ENCODE data around the gene GAREM1.
"Not testable (repeated sequence)": the region's sequence is repeated elsewhere in the genome, so short reads cannot be mapped to it uniquely, and the experiment has no call there.

GAREM1 gene

DNA sequence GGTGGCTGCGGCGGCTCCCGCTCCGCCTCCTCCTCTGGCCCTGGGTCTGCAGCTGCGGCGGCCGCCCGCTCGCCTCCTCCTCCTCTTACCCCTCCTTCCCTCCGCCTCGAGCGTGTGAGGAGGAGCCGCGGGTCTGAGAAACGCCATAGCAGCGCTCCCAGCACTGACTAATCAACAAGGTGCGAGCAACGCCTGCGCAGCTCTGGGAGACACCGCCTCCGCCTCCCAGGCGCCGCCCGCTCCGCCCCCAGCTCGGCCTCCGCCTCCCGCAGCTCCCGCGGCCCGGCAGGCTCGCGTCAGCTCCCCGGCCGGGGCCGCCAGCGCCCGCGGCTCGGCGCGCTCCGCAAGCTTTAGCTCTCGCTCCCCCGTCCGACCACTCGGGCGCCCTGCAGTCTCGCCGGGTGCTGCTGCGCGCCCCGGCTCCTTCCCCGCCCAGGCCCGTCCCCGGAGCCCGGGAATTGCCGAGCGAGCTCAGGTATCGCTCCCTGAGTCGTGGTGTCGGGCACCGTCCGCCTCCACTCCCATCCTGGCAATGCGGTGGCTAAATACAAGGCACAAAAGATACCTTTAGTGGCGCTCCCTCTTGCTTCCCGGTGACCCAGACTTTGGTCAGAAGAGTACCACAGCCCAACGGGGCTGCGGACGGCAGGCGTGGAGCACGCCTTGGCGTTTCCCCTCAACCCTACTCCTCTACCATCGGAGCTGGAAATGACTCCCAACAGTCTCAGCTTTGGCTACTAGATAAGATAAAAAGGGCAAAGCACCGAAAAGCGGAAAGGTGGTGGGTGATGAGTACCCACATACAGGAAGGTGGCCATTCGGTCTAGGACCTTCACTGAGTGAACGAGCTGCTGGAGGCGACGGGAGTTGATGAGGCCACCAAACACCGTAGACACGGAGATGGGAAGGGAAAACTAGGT is at the start of gene GAREM1:
Gene GAREM1, minus strand, starts transcription at position 169 of the 920 bp plus-strand sequence. CDS start 454 bp downstream, outside the sequence.
- DNase-seq = peak; percentile 81

DNA sequence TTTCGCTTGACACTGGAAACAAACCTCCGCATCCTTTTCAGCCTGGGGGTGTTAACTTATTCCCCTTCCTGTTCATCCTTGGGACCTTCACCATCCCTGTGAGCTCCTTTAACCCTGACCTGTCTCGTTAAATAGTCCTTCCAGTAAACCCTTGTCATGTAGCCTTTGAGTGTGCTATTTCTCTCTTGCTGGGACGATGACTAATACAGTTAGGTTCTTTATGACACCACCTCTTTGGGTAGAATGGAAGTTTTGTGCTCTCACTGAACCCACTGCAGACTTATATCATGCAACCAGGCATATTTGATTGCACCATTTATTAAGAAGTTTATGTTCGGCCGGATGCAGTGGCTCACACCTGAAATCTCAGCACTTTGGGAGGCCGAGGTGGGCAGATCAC is 40.5 kb upstream of the GAREM1 start:
- DNase-seq = no peak

DNA sequence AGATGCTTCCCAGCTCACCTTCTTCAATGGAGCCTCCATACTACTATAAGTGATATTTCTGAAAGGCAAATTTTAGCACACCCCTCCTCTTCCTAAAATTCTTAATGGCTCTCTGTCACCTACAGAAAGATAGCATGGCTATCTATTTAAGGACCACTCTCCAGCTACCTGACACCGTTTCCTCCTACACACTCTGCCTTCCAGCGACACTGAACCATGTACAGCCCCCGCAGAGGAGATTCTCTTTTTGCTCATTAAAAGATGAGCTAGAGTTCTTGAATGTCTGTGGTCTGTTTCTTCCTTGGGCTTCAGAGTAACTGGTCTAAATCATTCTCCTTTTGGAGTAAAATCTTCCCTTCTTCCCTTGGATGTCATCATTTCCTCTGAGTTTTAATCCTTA is 38.4 kb upstream of the GAREM1 start:
- DNase-seq = no peak

DNA sequence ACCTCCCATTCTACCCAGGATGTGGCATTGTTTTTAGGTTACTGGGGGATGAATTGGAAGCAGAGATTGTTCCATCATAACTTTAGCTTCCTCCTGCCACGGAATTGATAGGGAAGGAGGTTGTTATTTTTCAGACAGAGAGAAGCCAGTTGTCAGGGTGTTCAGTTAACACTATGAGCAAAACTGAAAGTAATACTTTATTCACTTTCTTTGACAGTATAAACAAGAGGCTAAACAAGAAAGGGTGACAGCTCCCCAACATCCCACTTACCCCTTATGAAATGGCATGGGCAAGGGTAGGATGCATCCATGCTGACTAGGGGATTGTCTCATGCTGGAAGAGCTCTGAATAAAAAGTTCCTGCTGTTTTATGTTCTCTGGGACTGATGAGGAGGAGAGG is 36.4 kb upstream of the GAREM1 start:
- DNase-seq = no peak

DNA sequence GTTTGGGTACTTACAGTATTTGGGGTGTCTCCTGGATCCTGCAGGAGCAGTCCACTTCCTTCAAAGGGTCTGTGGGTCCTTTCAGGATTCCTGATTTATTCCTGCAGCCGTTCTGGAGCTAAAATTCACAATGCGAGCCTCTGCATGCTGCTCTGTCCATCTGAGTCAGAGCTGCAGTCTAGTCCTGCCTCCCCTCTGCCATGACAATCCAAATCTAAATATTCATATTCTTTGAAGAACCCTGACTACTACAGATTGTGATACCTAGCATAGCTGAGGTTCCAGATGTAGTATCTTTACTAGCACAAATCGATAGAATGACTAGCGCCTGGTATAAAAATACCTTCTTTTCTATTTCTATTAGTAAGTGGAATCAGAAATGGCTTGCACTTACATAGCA is 31.3 kb upstream of the GAREM1 start:
- no peak for DNase-seq

DNA sequence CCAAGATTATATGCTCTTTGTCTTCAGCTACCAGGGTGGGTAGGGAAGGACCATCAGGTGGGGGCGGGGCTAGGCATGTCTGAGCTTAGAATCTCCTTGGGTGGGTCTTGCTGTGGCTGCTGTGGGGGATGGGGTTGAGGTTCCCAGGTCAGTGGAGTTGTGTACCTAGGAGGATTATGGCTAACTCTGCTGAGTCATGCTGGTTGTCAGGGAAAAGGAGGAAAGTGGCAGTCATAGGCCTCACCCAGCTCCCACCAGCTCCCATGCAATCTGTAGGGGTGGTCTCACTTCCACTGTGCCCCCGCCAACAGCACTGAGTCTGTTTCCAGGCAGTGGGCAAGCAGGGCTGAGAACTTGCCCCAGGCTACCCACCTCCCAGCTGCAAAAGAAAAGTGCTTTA is 30.6 kb upstream of the GAREM1 start:
- DNase-seq = not testable (repeated sequence)

DNA sequence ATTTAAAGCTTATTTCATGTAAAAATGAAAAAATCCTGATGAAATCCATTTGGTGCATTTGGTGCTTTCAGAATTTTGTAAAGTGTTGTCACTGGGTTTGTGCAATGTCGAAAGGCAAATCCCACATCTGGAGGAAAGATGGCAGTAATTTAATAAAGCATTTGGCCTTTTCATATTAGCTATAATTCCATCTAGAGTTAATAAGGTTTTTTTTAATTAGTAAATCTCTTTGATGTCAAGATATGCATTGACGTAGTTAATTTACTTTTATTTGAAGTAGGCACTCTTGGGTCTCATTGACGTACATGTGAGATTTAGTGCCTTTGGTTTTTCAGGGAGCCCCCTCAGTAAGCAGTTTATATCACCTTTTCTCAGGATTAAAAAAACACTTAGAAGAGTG is 12.3 kb upstream of the GAREM1 start:
- DNase-seq = no peak

DNA sequence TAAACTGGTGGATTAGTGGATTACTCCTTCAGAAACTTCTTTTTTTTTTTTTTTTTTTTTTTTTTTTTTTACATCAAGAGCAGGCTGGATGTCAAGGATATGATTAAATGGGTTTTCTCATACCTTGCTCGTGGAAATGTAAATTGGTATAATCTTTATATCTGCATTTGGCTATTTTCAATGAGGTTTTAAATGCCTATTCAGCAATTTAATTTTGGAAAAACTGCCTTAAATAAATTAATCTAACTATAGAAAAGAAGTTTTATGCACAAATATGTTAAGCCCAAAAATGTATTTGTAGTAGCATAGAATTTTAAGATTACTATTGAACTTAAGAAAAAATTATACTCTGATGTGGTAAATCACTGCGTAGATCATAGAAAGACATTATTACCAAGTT is 11.4 kb upstream of the GAREM1 start:
- DNase-seq = no peak

DNA sequence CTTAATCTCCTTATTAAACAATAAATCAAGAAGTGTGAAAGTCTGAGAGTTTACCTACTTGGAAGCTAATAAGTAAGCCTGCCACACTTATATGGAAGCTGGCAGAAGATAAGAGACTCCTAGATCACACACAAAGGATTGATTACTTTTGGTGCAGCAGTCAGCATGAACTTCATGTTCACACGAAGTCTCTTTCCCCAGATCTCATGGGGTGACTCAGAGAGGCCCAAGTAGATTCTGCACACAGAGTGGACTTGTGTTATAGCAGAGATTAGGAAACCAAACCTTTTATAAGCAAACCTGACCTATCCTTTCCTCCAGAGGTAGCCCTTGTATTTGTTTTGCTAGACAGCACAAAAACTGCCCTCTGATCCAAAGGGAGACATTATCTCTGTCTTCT is 9.9 kb upstream of the GAREM1 start:
- no peak for DNase-seq

DNA sequence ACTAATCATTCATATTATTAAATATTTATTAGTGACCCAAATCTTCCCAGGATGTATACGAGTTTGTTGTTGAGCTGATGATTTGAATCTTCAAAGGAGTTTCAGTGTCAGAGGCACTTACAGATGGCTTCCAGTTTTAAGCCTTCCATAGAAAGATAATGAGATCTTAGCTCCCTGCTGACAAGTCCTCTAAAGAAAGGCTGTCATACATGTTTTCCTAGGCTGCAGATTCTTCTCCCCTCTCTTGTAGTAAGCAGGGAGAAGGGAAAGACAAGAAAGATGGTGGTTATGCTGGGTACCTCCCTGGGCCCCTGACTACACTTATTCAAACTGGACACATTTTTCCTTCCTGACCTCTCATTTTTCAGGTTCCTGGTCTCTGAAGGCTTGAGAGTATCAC is 8.1 kb upstream of the GAREM1 start:
- DNase-seq = no peak

DNA sequence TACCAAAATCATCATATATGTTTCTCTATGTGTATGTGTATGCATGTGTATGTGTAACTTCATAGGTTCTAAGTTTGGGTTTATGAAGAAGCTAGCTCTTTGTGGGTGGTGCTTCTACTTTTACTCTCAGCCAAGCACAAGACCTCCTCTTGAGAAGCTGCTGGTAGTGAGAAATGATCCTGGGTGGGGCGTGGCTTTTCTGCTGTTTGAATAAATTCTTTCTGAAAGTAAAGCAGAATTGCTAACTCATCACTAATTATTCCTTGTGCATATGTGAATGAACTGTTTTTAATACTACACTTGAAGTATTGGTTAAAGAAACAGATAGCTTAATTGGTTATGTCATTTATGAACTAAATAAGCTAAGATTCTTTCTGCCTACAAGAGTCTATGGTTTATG is 7.6 kb upstream of the GAREM1 start:
- DNase-seq = no peak

DNA sequence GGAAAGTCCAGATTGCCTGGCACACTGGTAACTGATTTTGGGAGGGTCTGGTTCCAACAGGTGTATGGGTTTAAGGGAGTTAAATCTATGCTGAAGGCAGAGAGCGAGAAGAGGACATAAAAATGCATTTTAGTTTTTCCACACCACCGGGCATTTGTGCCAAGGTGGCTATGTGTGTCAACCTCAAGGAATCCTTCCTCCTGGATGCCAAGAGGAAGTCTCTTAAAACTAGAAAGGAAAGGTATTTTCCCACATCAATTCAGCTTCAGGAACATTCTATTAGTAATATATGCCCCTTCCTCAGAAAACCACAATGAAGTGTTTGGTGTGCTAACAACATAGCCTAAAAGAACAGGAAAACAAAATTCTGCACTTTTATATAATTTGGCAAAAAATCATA is 5.4 kb upstream of the GAREM1 start:
- DNase-seq = no peak

DNA sequence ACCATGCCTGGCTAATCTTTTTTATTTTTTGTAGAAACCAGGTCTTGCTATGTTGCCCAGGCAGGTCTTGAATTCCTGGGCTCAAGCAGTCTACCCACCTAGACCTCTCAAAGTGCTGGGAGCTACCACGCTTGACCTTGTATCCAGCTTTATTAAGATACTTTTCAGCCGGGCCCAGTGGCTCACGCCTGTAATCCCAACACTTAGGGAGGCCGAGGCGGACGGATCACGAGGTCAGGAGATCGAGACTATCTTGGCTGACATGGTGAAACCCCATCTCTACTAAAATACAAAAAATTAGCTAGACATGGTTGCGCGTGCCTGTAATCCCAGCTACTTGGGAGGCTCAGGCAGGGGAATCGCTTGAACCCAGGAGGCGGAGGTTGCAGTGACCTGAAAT is 4.4 kb upstream of the GAREM1 start:
- DNase-seq = not testable (repeated sequence)

DNA sequence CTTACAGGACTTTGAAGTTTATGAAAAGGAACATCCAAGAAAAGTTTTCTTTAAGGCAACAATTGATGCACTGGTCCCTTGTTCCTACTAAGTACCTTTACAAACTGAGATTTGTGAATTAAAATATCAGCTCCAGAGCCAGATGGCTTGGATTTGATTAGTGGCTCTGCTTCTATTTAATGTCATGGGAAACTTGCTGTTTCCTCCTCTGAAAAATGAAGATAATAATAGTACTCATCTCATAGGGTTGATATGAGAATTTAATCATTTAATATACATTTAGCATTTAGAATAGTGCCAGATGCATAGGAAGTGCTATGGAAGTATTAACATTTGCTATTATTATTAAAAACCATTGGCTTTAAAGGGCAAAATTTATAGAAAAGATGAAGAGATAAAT is 2.6 kb upstream of the GAREM1 start:
- DNase-seq = no peak

DNA sequence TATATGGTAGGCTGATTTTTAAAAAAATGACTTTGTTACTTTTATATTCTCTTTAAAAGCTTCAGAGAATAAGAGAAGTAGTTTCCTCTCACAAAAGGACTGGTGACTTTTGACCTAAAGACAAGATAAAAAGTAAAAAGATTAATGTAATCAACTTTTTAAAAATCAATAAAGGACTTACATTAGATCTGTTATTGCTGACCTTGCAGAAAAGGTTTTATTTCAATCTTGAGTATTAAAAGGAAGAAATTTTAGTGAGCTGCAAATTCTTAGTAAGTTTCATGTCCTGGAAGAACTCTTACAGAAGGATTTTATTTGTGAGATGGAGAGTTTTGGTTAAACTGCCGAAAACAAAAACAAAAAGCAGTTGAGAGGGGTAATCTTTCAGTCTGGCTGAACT is 2.2 kb upstream of the GAREM1 start:
- no peak for DNase-seq

DNA sequence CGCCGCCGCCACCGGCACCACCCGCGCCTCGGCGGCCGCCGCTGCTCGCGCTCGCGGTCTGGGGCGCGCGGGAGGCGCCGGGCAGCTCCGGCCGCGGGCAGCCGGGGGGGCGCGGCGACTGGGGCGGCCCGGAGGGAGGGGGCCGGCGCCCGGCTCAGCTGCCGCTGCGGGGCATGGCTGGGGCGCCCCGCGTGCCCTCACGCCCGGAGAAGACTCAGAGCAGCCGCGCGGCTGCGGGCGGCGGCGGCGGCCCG is 295 bp downstream of the GAREM1 start:
- DNase-seq = no peak

DNA sequence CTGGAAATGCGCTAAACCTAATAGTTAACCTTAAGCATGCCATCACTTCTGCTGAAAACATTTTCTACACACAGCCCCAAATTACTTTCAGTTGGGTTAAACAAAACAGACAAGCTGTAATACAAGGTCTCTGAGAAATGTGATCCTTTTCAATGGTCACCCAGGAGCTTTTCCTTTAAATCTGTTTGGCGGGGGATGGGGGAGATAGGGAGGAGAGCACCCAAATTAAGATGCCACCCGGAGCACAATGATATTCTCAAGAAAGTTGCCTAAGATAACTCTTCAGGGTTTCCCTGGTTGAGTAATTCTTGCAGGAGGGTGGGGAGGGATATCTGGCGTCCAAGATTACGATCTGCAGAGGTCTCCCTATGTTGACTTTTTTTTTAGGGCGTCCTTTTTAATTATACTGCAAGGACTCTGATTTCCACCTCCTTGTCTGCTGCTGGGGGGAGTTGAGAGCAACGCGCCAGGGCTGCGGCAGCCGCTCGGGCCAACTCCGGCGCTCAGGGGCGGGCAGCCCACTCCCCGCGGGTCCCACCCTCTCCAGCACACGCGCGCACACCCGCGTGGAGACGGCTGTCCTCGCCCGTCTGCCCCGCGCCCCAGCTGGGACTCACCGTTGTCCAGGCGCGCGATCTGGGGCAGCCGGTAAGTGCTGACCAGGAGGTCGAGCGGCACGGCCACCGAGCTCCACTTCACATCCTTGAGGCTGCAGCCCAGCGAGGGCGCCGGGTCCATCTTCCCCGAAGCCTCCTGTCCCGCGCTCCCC is 807 bp downstream of the GAREM1 start:
- no peak for DNase-seq

DNA sequence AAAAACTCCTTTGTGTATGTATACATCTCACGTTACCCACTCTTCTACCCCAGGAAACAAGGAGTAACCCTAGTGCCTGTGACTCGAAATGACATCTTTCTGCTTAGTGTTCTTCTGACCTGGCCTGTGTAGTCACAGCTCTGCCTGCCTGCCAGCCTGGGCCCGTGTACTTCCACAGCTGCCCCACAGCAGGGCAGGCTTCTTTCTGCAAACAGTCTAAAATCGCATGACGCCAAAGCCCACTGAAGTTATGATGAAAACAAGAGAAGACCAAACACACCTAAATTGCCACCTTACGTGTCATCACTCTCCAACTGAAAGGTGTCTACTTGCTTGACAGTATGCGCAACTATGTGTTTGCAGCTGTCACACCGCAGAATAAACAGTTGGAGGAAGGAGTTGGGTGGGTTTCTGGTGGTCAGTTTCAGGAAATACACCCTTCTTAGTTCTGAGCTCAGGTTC is 1.5 kb downstream of the GAREM1 start:
- no peak for DNase-seq

DNA sequence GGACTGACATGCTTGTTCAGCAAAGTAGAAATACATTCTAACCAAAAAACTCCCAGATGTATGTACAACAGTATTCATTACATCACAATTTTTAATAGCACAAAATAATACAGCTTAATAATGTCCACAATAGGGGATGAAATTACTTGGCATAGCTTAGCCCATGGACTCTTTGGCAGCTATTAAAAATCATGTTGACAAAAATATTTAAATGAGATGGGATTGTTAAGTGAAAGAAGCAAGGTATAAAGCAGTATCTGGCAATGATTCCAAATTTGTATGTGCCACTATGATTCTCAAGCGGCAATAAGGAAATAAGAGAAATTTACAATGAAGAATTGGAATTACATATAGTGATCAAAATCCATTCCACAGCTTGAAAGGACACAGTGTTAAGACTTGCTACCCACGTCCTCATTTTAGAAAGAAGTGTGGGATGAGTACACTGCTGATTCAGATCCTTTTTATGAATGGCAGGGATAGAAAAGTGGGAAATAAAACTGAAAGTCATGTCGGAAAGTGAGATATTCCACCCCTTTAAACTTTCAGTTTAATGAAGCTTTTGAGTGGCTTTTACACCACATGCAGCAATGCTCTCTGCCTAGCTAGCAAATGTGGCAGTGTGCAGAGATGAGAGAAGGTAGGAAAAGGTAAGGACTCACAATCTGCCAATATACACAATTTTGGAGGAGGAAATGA is 2.4 kb downstream of the GAREM1 start:
- no peak for DNase-seq

DNA sequence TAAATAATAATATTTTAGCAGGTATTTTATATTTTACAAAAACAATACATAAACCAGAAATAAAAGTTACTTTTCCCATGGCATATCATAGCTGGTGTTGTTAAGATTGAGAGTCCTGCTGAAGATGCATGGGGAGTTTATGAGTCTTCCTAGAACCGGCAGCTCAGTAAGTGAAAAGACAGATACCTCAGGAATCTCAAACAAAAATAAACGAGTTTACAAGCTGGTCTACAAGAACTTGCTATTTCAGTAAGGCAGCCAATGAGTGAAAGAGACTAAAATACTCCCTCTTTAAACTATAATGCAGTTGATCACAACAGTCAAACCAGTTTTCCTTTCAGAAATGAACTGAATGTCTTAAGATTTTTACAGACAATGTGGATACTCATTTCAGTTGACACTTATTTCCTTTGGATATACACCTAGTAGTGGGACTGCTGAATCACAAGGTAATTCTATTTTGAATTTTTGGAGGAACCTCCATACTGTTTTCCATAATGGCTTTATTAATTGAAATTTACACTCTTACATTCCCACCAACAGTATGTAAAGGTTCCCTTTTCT is 8.9 kb downstream of the GAREM1 start:
- DNase-seq = no peak

DNA sequence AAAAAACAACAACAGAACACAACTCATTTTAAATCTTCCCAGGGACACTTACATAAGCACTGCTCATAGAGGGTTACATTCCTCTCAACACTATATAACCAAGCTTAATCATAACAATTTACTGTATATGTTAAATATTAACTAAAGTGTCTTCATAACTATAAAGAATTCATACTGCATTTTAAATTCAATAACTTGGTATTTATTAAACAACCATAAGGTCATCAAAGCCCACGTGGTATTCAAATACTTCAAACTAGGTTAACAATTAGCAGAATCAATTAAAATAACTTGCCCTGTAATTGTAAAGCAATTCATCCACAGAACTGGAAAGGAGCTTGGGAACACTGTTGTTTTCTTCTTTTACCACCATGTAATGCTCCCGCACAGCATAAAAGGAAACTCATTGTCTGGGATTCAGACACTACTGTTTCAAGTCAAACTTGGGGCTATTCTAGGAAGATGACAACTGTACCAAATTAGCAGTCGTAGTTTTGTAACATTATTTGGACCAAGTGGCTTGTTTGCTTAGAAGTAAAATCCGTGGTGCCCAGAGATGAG is 10.4 kb downstream of the GAREM1 start:
- DNase-seq = no peak

DNA sequence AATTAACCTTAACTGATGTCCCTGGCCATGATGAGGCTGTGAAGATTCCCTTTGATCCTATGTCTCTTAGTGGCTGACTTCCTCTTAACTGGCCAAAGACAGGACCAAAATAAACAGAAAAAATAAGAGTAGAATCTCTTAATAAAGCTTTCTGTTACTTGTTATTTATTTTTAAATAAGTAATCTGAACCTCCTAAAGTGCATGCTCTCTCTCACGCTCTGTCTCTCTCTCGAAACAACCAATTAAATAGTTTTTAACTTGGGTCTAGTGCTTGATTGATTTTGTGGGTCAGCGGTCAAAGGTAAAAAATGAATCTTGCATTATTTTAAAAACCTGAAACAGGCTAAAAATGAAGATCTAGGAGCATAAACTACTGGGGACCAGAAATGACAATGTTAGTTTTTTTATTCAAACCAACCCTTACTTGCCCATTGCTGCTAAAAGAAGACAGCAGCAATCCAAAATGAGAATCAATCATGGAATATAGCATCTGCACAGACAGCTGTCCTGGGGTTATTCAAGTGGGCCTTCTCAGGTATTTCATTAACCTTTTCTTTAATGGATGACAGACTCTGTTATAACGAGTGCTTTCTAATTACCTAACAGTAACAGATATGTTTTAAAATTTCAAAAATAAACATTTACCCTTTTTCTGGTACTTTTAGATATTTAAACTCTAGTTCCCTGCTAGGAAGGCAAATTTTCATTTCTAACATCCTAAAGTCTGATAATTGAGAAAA is 11.2 kb downstream of the GAREM1 start:
- no peak for DNase-seq

Measured in CD4-positive, alpha-beta T cell treated with Interleukin-15 for 1 hour (primary cell).